NB4 (cell line): Measurements from ENCODE around the gene TMEM151A.
"Not testable (repeated sequence)": the region's sequence is repeated elsewhere in the genome, so short reads cannot be mapped to it uniquely, and the experiment has no call there.

Experiments
- DNase-seq: peaks from one replicate; pipeline ENCODE4 v3.0.0; 2010; ENCODE audit warnings: low read depth
- H3K4me3 ChIP-seq: one replicate; pipeline ENCODE4 v1.5.1; 2011; ENCODE audit warnings: mild to moderate bottlenecking, low read depth, low read length, moderate library complexity
- MAX ChIP-seq: IDR thresholded peaks from 2 replicates; pipeline ENCODE4 v1.6.1; 2011; ENCODE audit warnings: low read depth, low read length
- MYC ChIP-seq: IDR thresholded peaks from 2 replicates; pipeline ENCODE4 v1.6.1; 2011; ENCODE audit warnings: low read depth, low read length
- POLR2A ChIP-seq: IDR thresholded peaks from 2 replicates; pipeline ENCODE4 v1.6.1; 2011; ENCODE audit warnings: mild to moderate bottlenecking; ENCODE audit not compliant: insufficient read length; ENCODE audit errors: extremely low read depth
- TF ChIP-seq, protein P1 (sequence below): IDR thresholded peaks from one replicate; pipeline ENCODE4 v1.5.1; 2012; ENCODE audit warnings: low read depth, low read length

Gene TMEM151A

GRCh38 chr11:66315498-66315885 lies 23.8 kb downstream of the TMEM151A start:
- TF ChIP-seq MYC (no peak), POLR2A (no peak), MAX (no peak)
- H3K4me3 ChIP-seq: no peak overlapping the region

GRCh38 chr11:66315921-66316811 lies 24.5 kb downstream of the TMEM151A start:
- TF ChIP-seq, protein P1, sequence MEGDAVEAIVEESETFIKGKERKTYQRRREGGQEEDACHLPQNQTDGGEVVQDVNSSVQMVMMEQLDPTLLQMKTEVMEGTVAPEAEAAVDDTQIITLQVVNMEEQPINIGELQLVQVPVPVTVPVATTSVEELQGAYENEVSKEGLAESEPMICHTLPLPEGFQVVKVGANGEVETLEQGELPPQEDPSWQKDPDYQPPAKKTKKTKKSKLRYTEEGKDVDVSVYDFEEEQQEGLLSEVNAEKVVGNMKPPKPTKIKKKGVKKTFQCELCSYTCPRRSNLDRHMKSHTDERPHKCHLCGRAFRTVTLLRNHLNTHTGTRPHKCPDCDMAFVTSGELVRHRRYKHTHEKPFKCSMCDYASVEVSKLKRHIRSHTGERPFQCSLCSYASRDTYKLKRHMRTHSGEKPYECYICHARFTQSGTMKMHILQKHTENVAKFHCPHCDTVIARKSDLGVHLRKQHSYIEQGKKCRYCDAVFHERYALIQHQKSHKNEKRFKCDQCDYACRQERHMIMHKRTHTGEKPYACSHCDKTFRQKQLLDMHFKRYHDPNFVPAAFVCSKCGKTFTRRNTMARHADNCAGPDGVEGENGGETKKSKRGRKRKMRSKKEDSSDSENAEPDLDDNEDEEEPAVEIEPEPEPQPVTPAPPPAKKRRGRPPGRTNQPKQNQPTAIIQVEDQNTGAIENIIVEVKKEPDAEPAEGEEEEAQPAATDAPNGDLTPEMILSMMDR: no peak
- TF ChIP-seq POLR2A (no peak), MAX (no peak), MYC (no peak)
- H3K4me3 ChIP-seq: no peak overlapping the region
- DNase-seq: no peak

More at GRCh38 chr11:66315498-66315885, 23.8 kb downstream of the TMEM151A start:
- DNase-seq: no peak

- peak within 1 kb of the TSS; percentile 32 for H3K4me3 ChIP-seq
- TF ChIP-seq, protein P1: no peak
- TF ChIP-seq MYC: no peak
- TF ChIP-seq POLR2A: no peak
- TF ChIP-seq MAX: no peak
- peak; percentile 87 for DNase-seq
Measured at GRCh38 chr11:66316849-66317251, 25.2 kb downstream of the TMEM151A start, which contains the start of gene CD248. Gene CD248, minus strand, starts transcription at chr11:66317044. Its CDS starts 17 bp downstream, at chr11:66317027.

- TF ChIP-seq MYC (no peak), POLR2A (peak; percentile 16), MAX (no peak)
- TF ChIP-seq, protein P1: no peak
- DNase-seq: peak; percentile 77
- peak overlapping the region; percentile 32 for H3K4me3 ChIP-seq
Measured at GRCh38 chr11:66317322-66317722, 25.6 kb downstream of the TMEM151A start.

- TF ChIP-seq, protein P1: no peak
- TF ChIP-seq MYC: peak; percentile 88
- no peak for TF ChIP-seq POLR2A
- peak; percentile 81 for TF ChIP-seq MAX
- H3K4me3 ChIP-seq: peak overlapping the region; percentile 32
- peak; percentile 100 for DNase-seq
Measured at GRCh38 chr11:66317723-66318599, 26.3 kb downstream of the TMEM151A start.

DNA sequence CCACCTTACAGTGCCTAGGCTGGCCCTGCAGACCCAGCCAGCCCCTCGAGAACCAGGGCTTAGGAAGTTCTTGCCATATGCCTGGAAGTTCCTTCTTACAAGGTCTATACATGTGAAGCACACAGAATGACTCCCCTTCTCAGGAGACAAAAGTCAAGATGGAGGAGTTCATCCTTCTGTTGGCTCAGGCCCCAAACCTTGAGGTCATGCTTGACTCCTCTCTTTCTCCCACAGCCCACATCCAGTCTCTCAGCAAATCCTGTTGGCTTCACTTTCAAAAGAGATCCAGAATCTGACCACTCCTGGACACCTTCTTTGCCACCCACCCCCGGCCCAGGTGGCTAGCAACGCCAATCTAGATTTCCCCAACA lies 26.9 kb downstream of the TMEM151A start:
- H3K4me3 ChIP-seq: no peak overlapping the region
- TF ChIP-seq POLR2A: no peak
- no peak for TF ChIP-seq MYC
- TF ChIP-seq MAX: no peak
- TF ChIP-seq, protein P1: no peak
- no peak for DNase-seq

DNA sequence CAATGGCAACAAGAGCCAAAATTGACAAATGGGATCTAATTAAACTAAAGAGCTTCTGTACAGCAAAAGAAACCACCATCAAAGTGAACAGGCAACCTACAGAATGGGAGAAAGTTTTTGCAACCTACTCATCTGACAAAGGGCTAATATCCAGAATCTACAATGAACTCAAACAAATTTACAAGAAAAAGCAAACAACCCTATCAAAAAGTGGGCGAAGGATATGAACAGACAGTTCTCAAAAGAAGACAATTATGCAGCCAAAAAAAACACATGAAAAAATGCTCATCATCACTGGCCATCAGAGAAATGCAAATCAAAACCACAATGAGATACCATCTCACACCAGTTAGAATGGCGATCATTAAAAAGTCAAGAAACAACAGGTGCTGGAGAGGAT lies 28.6 kb downstream of the TMEM151A start:
- H3K4me3 ChIP-seq, DNase-seq: not testable (repeated sequence)

GRCh38 chr11:66320748-66321147 lies 29.1 kb downstream of the TMEM151A start:
- H3K4me3 ChIP-seq, DNase-seq: not testable (repeated sequence)
